SK-N-SH (cell line): ENCODE results near the gene OVAAL.

Experiments used
- RAD21 ChIP-seq: IDR thresholded peaks from 2 replicates; pipeline ENCODE4 v1.6.1; 2012; ENCODE audit warnings: mild to moderate bottlenecking, low read length
- SMC3 ChIP-seq: IDR thresholded peaks from 2 replicates; pipeline ENCODE4 v1.6.1; 2012; ENCODE audit warnings: low read depth, low read length, improper control_type of control experiment
- TAF1 ChIP-seq: IDR thresholded peaks from 2 replicates; pipeline ENCODE4 v1.6.1; 2012; ENCODE audit warnings: low read depth, mild to moderate bottlenecking, low read length, moderate library complexity, borderline replicate concordance
- TF ChIP-seq, protein P1 (sequence below): fragments of 200-600 bp; sonication (generic); IDR thresholded peaks from 2 replicates; pipeline ENCODE4 v1.6.1; 2017; ENCODE audit warnings: antibody characterized with exemption, mild to moderate bottlenecking, moderate library complexity

DNA sequence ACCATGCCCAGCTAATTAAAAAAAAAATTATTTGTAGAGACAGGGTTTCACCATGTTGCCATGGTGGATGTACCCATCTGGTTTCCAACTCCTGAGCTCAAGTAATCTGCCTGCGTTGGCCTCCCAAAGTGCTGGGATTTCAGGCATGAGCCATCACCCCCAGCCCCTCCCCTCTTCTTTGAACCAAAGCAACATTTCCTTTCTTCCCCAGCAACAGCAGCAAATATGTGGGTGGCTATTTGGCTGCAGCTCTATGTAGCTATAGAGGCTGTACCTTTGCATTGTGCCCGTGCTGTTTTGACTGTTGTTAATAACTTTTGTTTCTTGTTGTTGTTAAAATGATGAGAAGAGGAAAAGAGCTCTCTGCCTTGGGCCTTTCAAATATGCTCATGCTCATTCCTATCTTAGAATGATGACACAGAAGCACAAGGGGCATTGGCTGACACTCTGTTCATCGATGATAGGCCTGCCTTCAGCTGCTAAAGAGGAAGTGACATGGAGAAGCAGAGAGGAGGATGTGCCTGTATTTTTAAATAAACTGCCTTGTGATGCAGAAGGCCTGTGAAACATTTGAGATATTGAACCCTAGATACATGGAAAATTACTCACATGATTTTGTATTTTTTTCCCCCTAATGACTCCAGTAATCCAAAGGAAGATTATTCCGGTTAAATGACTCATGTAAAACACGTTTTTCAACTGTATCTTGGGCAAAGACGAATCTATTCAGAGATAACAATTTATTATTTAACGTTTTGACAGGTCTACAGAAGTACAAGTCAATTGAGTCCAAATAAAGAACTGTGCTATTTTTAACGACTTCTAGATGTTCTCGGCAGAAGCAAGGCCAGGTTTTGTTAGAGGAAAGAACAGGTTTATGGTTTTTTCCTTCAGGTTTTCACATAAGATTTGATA is 52.5 kb downstream of the OVAAL start:
- TF ChIP-seq, protein P1, sequence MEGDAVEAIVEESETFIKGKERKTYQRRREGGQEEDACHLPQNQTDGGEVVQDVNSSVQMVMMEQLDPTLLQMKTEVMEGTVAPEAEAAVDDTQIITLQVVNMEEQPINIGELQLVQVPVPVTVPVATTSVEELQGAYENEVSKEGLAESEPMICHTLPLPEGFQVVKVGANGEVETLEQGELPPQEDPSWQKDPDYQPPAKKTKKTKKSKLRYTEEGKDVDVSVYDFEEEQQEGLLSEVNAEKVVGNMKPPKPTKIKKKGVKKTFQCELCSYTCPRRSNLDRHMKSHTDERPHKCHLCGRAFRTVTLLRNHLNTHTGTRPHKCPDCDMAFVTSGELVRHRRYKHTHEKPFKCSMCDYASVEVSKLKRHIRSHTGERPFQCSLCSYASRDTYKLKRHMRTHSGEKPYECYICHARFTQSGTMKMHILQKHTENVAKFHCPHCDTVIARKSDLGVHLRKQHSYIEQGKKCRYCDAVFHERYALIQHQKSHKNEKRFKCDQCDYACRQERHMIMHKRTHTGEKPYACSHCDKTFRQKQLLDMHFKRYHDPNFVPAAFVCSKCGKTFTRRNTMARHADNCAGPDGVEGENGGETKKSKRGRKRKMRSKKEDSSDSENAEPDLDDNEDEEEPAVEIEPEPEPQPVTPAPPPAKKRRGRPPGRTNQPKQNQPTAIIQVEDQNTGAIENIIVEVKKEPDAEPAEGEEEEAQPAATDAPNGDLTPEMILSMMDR: no peak
- TF ChIP-seq SMC3 (no peak), TAF1 (no peak), RAD21 (no peak)
